Omental fat pad (tissue), 4 donors: ENCODE data around the gene ANKK1. TPM values are rescaled to one million over a fixed set of nuclear protein-coding genes. Genes with fewer than 3 reads are reported as not detected.

Experiments
- ATAC-seq: fragments of 150-250 bp; one replicate; pipeline ENCODE4 v1.9.1; 2016; ENCODE audit warnings: mild to moderate bottlenecking, moderate library complexity; ENCODE audit not compliant: low FRiP score
- DNase-seq: peaks from one replicate; pipeline ENCODE4 v3.0.0-alpha.2; 2019; ENCODE audit warnings: low spot score
- CTCF ChIP-seq, 3 donors: fragments of 450-650 bp; IDR thresholded peaks; one replicate each; pipeline ENCODE4 v1.5.1; 2016 to 2017; ENCODE audit warnings: antibody characterized with exemption in 3 of 3, mild to moderate bottlenecking in 3 of 3, moderate library complexity in 2 of 3
- total RNA-seq, 4 donors: library from RNA; depleted of rRNA; stranded (reverse); fragments of >200 nt; gene quantifications; one replicate each; pipeline ENCODE4 v1.1.0, GENCODE V29; 2016

Gene ANKK1
- 1 to 10 TPM in 1 of 4 donors, under 1 TPM in 1, not detected in 2; 0.24 to 1.7 TPM for total RNA-seq

GRCh38 chr11:113387605-113388211 lies at the start of gene ANKK1:
Gene ANKK1 (plus strand): TSS chr11:113387779. CDS start chr11:113387885, 106 bp downstream.
- ATAC-seq (no peak), DNase-seq (no peak)
- no peak for TF ChIP-seq CTCF (IDR thresholded peaks at IDR 0.05)

DNA sequence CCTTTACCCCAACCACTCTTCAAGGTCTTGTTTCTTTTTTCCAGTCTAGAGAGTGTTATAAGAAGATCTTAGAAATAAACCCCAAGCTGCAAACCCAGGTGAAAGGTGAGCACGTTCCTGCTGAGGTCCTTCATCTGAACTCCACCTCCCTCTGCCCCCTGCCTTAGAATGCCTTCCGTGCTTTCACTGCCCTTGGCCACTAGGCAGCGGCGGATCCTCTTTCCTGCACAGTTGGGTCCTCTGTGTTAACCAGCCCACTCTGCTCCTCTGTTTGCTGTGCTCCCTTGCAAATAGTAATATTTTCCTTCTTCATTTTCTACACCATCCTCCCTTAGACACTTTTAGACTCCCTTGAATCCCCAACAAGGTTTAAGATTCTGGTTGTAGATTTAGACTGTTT lies 48.8 kb upstream of the ANKK1 start:
- TF ChIP-seq CTCF (IDR thresholded peaks at IDR 0.05): no peak
- no peak for ATAC-seq

DNA sequence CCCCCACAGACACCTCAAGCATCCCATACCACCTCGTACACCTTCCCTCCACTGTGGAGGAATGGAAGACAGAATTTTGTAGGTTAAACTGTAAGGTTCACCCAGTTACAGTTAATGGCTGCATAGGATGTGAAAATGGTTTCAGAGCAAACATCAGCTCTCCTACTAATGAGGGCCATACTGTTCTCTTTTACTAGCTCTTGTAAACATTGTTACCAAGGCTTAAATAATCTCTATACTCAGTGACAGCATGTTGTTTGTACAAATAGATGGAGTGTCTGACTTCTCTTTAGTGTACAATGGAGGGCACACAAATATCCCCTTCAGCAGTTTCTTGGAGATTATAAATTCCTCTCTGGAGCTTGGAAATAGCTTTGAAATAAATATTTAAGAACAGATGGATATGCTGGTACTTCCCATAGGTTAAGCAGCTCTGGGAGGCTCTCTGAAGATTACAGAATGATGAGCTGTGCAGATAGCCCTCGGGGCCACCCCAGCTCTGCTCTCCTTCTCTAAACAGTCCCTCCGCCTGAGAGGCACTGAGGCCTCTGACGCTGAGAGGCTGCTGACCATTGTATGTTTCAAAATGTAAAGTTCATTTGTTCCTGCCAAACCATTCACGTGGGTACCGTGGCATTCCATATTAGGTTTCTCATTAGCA lies 47.5 kb upstream of the ANKK1 start:
- DNase-seq: no peak
- no peak for TF ChIP-seq CTCF (IDR thresholded peaks at IDR 0.05)
- ATAC-seq: no peak

More for the DNA sequence above, 48.8 kb upstream of the ANKK1 start:
- no peak for DNase-seq

DNA sequence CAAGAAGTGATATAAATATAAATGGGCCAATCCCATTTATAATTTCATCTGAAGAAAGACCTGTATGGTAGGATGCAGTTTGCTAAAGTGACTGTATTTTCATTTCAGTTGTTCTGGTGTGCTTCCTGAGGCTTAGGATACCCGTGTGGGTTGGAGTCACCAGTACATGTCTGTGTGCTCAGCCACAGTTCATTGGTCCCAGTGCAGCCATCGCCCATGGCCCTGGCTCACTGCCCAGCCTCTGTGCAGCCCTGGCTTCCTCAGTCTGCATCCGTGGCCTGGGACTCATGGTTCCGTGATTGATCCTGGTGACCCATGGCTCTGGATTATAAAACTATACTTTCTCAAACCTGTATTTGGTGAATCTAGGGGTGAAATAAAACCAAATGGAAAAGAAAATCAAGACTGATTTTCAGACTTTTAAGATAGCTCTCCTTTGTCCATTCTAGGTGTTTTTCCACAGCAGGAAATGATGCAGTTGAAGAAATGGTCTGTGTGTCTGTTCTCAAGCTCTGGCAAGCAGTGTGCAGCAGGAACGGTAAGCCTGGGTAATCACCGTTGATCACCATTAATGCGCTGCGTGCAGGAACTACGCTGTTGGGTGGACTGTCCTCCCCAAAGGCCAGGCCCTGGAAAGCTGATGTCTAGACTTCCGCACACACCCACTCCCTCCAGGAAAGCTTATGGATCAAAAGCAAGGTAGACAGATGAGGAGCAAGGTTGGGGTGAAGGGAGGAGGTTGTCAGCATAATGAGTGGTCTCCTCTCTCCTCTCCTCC lies 46.0 kb upstream of the ANKK1 start:
- no peak for TF ChIP-seq CTCF (IDR thresholded peaks at IDR 0.05)
- DNase-seq (no peak), ATAC-seq (no peak)

GRCh38 chr11:113345978-113346377 lies 41.6 kb upstream of the ANKK1 start:
- no peak for ATAC-seq
- TF ChIP-seq CTCF (IDR thresholded peaks at IDR 0.05): no peak
- DNase-seq: no peak

DNA sequence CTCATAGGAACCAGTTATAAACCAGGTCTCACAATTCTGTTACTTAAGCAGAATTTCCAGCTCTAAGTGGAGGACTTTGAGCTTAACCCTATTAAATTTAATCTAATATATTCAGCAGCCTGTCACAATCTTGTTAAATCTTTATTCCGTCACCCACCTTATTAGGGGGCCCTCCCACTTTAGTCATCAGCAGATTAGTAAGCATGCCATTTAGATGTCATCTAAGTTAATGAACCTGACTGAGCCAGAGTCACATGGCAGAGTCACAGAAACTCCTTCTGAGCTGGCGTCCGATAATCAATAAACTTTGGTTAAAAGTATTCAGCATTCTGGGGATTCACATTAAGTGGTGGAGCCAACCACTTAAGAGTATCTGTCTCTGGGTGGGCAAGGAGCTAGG lies 38.1 kb upstream of the ANKK1 start:
- ATAC-seq (no peak), DNase-seq (no peak)
- no peak for TF ChIP-seq CTCF (IDR thresholded peaks at IDR 0.05)
